C4-2B (cell line): ENCODE results near the gene PRPF31.

Experiments
- CTCF ChIP-seq: fragments of 450-650 bp; conservative IDR thresholded peaks from 2 replicates; pipeline ENCODE4 v1.5.1; 2017; ENCODE audit warnings: mild to moderate bottlenecking
- ZFX ChIP-seq: fragments of 450-650 bp; IDR thresholded peaks from 2 replicates; pipeline ENCODE4 v1.6.1; 2017

GRCh38 chr19:54151362-54152035 is 35.9 kb downstream of the PRPF31 start:
- TF ChIP-seq CTCF (no peak), ZFX (no peak)
